G401 (cell line): ENCODE data around the gene GCN1. TPM values are rescaled to one million over a fixed set of nuclear protein-coding genes. Genes with fewer than 3 reads are reported as not detected.

Experiments
- DNase-seq: peaks from one replicate; pipeline ENCODE4 v3.0.0-alpha.2; 2015; ENCODE audit warnings: low spot score
- in situ Hi-C: cut with HindIII; loops from 2 replicates; pipeline ENCODE4 v1.10.0; 2016; ENCODE audit warnings: low sequenced_read_pairs, mixed read lengths
- total RNA-seq: library from RNA; depleted of rRNA; stranded (reverse); fragments of >200 nt; shearing (Covaris generic); gene quantifications from 2 replicates; pipeline ENCODE4 v1.2.3, GENCODE V29; 2014

The GCN1 gene
- total RNA-seq, 1 experiment from 2014 or later = 65.2 TPM

DNA sequence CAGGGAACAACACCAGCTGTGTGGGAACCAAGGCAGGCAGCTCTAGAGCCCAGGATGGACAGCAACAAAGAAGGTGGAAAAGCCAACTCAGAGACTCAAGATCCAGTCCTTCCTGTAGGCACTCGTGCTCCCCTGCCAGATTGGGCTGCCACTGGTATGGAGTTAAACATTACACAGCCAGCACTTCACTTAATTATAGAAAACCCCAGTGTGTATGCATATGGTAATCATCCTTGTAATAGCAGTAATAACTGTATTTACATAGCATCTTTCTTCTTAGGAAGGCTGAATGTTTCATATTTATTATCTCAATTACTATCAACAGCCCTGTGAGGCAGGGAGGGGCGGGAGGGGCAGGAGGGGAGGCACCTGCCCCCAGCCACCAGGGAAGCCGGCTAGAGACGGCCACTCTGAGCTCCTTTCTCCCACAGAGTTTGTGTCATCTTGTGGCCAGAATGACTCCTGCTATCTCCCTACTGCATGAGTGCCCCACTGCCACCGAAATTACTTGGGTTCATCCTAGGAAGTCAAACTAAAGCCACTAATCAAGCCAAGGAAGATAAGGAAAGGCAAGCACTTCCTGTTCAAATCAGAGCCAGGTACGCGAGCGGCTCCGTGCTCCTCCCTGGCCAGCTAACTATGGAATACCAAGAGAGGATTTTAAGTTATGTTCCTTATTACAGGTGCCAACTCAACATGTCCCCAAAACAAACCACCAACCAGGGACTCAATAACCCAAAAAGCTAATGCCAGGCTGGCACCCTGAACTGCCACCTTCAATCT is 62.3 kb downstream of the GCN1 start:
- in situ Hi-C loops = no loop called here
- DNase-seq = no peak

DNA sequence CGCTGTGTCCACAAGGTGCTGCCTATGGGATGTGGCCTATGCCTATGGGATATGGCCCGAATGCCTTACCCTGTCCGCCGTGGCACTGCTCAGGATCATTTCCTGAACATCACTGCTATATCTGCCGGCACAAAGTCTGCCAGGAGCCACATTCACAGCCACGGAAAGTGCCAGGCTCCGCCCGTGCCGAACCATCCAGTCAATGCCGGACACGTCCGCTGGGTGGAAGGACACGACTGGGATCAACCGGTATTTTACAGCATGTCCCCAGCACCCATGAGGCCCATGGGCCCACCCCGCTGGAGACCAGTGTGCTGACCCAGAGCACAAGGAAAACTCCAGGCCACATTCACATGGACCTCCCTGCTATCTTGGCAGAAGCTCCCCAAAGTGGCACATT is 63.4 kb downstream of the GCN1 start:
- no peak for DNase-seq
- in situ Hi-C loops = no loop called here

DNA sequence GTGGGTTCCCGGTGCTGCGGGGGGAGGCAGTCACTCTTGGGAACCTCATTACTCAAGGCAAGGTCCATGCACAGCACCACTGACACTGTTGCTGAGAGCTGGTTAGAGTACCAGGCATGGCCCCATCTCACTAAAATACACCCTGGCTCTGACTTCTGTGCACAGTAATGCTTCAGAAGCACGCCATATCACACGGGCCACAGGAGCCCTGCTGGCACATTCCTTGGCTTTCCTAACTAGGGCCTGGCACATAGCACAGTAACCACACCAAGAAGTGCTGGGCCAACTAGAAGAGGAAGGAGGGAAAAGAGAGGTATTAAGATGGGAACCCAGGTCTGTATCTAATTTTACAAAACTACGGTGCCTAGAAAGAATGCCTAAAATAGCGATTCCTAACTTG is 64.5 kb downstream of the GCN1 start:
- DNase-seq = no peak
- in situ Hi-C loops = no loop called here

- DNase-seq = no peak
- in situ Hi-C loops = no loop called here
Observed at GRCh38 chr12:120126635-120127005, 67.9 kb downstream of the GCN1 start.

DNA sequence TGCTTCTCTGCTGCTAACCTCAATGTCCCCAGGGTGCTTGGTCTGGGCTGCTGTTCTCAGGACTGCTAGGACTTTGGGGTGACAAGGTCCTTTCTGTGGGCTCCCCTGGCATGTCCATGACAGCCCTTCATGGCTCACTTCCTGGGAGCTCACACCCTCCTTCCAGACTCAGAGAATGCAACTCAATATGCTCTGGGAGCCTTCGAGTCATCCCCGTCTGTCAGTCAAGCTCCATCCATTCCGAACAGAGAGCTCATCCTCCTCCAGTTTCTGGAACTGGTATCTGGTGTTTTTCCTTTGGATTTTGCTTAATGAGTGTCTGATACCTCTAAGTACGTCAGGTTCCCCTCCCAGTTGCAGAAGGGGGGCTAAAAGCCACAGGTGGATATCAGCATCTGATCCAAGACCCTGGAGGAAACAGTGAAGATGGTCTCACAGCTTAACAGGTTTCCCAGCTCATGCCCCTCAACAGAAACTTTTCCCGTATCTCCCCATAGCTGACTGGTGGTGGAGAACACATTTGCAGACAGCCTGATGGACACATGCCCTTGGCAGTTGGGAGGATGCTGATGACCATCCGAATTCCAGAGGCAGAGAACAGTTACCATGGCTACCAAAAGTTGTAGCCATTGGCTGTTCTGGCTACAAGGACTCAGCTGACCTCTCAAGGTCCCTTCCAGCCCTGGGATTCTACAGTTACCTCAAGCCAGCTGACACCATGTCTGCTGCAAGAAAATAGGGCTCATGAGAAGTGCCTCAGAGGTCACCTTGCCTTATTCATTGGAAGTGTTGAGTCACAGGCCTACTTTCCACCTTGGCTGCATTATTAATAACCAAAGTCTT is 68.5 kb downstream of the GCN1 start:
- in situ Hi-C loops = no loop called here

DNA sequence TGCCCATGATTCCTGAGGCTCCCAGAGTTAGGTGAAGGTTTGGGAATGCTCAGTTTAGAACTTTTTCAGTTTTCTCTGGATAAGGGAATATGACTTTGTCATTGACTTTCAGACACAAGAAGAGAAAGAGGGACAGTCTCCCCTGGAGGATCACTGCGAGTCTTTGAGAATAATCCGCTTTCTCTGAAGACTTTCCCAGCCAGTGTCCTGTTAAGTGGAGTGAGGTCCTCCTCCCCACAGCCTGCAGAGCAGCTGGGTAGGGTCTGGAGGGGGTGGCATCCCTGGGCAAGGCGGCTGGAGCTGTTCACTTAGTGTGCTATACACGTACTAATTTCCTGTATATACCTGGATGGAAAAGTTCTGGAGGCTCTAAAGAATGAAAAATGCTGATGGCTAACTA is 69.5 kb downstream of the GCN1 start:
- no peak for DNase-seq
- in situ Hi-C loops = no loop called here

More for the DNA sequence above, 68.5 kb downstream of the GCN1 start:
- no peak for DNase-seq

- in situ Hi-C loops = no loop called here
- no peak for DNase-seq
Observed at GRCh38 chr12:120121766-120122293, 72.7 kb downstream of the GCN1 start.

DNA sequence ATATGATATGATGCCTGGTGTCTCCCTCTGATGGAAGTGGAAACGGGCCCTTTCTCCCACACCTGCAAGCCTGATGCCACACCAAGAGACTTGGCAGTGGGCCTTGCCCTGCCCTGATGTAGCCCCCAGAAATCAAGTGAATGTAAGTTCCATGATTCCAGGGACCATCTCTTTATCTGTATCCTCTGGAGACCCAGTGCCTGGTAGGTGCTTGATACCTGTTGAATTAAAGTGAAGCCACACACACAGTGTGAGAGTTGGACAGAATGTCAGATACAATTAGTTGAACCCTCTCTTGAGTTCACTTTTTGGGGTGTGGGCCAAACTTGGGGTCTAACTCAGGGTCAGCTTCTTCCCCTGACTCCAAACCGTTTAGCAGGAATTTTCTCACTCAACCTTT is 73.2 kb downstream of the GCN1 start:
- in situ Hi-C loops = no loop called here
- no peak for DNase-seq

DNA sequence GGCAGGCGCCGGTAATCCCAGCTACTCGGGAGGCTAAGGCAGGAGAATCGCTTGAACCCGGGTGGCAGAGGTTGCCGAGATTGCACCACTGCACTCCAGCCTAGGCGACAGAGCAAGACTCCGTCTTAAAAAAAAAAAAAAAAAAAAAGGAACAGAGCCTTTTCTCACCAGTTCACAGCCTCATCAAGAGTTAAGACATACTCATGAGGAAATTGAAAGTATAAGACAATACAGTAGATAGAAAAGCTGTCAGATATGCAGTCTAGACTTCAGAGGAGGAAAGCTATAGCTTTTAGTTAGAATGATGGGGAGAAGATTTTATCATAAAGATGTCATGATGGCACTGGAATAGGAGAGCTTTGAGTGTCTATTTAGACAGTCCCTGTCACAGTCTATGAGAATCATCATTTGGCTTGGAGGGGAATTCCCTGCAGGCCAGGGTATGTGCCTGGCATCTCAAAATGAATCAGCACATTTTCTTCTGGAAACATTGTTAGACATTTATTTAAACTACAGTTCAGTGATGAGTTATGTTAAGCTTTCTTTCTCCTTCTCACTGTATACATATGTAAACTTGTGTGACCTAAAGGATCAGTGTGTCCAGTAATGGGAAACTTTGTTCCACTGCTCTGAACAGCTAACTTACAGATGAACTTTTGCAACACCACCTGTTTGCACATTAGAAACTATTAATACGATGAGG is 75.1 kb downstream of the GCN1 start:
- in situ Hi-C loops = no loop called here
- no peak for DNase-seq

DNA sequence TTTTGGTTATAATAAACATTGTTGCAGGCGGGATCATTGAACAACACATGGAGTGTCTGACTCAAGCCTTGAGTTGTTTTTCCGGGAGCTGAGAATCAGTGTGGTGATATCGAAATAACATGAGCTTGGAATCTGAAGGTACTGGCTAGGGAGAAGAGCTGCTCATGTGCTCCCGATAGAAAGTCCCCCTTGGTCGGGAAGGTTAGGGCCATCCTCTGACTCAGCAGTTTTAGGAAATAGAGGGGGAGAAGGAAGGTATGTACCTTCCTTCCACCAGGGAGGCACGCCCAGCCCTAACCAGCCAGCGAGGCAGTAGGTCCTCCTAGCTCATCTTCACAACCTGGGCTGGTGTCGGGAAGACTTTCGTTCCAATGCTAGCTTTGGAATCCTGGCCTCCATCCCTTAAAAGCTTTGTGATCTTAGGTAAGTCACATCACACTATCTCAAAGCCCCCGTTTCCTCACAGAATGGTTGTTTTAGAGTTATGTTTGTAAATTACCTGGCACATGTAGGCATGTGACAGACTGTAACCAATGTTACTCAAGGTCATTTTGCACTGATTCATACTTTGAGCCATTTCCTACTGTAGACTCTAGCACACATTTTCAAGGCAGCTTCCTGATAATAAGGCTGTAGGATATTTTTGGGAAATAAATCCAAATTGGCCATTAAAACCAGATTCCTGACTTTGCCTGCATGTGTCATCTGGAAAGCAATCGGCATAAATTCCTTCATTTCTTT is 76.0 kb downstream of the GCN1 start:
- in situ Hi-C loops = no loop called here
- DNase-seq = peak; percentile 14

DNA sequence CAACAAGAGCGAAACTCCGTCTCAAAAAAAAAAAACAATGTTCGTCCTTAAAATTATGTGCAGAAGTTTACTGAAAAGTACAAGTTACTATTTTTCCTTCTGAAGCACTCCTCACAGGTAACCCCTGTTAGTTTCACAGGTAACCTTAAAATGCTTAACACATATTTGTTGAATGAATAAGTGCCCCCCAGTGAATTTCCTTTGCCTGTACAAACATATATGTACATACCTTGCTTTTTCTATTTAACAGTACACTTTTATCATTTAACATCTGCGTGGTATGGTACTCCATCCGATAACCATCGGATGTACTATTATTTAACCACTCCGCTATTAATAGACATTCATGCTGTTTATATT is 76.6 kb downstream of the GCN1 start:
- DNase-seq = no peak
- in situ Hi-C loops = no loop called here

DNA sequence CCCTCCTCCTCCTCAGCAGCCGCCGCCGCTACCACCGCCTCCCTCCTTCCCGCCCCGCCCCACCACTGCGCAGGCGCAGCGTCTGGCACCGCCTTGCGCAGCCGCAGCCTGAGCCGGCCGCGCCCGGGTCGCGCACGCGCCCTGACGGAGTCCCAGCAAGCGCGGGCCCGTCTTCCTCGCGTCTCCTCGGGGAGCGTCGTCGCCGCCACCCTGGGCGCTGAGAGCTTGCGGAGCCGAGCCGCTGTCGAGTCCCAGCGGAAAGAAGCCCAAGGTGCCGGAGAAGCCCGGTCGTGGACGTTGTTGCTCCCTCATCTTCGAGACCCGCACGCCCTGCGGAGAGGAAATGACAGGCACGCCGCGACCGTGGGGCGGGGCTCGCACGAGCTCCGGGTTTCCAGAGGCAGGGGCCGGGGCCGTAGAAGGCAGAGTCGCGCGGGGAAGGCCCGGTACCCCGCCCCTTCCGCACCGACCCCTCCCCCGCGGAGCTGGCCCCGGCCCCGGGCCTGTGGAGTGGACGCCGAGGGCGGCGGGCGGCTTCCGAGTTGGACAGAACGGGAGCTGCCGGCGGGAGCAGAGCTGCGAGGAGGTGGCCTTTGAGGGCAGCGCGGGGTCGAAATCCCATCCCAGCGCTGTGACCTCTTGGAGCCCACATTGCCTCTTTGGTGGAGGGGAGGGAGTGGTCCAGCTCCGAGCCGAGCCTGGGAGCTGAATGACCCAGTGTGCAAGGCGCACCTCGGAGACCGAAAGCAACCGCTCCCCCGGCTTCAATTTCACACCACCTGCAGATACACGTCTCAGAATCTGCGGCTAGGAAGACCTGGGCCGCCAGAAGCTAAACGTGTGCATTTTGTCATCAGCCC is 77.5 kb downstream of the GCN1 start:
- peak; percentile 90 for DNase-seq
- in situ Hi-C loops = no loop called here

GRCh38 chr12:120116441-120116791 is 78.1 kb downstream of the GCN1 start, which contains the start of gene RAB35:
RAB35 (minus strand) TSS chr12:120116753; CDS start chr12:120116650, 103 bp downstream.
- DNase-seq = no peak
- in situ Hi-C loops = no loop called here

GRCh38 chr12:120115692-120116440 is 78.6 kb downstream of the GCN1 start:
- in situ Hi-C loops = no loop called here
- DNase-seq = no peak

- in situ Hi-C loops = no loop called here
- DNase-seq = no peak
Observed at GRCh38 chr12:120115066-120115465, 79.4 kb downstream of the GCN1 start.

DNA sequence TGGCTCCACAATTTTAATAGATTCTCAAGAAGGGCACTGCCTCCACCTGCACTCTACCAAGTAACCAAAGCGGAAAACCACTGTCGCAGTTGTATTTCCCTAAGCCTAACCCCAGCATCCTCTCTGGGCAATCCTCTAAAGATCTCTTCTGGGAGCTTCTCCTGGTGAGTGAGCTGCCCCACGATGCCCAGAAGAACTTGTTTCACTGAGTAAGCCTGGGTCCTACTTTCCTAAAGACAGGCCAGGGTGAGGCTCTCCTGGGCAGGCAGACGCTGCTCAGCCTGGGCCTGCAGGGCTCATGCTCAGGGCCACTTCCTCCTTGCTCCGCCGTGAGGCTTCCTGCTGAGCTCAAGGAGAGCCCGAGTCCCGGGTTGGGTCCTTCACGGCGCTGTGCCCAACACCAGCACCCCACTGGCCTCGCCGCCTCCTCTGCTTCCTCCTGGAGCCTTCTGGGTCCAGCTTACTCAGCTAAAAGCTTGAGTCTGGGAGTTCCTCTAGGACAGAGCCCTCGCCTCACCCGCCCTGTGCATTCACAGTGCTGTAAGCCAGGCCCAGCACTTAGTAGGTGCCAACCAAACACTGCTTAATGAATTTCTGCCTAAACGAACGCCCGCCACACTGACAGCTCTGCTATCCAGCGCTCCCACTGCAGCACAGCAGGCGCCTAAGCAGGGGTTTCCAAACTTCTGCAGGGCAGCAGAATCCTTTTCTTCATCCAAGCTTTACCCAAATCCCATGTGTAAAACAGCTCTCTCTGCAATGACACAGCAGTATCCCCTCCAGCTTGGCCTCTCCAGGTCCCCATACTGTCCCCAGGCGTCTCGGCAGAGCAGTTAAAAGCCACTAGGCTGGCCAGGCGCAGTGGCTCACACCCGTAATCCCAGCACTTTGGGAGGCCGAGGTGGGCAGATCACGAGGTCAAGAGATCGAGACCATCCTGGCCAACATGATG is 83.7 kb downstream of the GCN1 start:
- DNase-seq = no peak

More for the DNA sequence above, 83.7 kb downstream of the GCN1 start:
- in situ Hi-C loops = no loop called here
